ENCODE measurements around the gene TRPV3. TPM values are rescaled to one million over a fixed set of nuclear protein-coding genes. Genes with fewer than 3 reads are reported as not detected.
A peak's percentile ranks its signal among the peaks of the same experiment; 100 is the strongest.

The TRPV3 gene
- total RNA-seq, 4 donors from 2014 or later, result 4.2 to 21.4 (median 9.7) TPM

DNA sequence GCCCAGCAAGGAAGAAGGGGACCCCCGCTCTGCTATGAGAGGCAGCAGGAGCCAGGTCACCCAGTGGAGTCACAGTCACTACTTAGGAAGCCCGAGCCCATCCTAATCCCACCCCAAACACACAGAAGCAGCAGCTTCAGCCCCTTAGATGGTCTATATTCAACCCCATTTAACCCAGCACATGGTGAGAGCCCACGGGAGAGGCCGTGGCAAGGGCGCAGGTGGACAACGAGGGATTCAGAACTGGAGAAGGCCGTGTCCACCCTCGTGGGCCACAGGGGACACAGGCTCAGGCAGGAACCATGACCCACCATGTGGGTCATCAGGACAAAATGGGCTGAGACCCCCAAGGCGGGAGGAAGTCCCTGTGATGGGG, 1.6 kb upstream of the TRPV3 start:
- Histone ChIP-seq H3K36me3 (no peaks in the 10 kb centered on the region), H3K27ac (no peak overlapping the region), H3K9me3 (no peaks in the 10 kb centered on the region), H3K4me3 (no peak overlapping the region), H3K4me1 (peaks cover 0 to 18% (median 5%) of the 10 kb centered on the region in 4 donors), H3K27me3 (no peaks in the 10 kb centered on the region)
- DNase-seq (ENCODE audit: low spot score in 2 of 2), result no peak
- 84 to 92% methylated on average over 9 of the region's 9 CpGs for WGBS, 2 donors
- no peak for TF ChIP-seq EP300 (IDR thresholded peaks at IDR 0.05)
- TF ChIP-seq CTCF (IDR thresholded peaks at IDR 0.05), result no peak
- no peak for TF ChIP-seq POLR2A (IDR thresholded peaks at IDR 0.05)

DNA sequence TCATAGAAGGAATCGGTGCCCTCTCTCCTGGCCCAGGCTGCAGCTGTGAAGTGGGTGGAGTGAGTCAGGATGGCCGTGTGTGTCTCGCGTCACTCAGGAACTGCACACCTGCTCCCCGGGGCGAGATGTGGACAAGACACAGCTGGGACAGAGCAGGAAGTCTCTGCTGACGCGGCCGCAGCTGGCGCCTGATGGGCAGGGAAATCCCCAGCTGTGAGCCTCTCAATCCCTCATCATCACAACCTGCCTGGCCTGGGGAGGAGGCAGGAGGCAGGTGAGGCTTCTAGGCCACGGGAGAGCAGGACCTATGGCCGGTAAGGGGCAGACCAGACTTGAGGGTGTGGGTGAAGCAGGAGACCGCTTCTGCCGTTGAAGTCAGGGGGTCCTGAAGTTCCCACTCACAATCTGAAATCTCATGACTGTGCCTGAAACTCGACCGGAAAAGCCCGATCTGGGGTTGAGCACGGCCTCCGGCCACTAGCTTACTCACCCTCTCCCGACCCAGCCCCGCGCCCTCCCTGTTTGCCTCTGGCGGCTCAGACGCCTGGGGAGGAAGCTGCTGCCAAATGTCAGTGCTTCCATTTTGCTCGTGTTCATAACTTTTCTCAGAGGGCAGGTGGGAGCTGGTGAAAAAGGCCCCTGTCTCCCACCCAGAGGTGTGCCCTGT, 1.1 kb upstream of the TRPV3 start:
- no peak for TF ChIP-seq EP300 (IDR thresholded peaks at IDR 0.05)
- no peak for TF ChIP-seq CTCF (IDR thresholded peaks at IDR 0.05)
- TF ChIP-seq POLR2A (IDR thresholded peaks at IDR 0.05), result no peak
- no peaks in the 10 kb centered on the region for H3K27me3 ChIP-seq
- no peak for DNase-seq (ENCODE audit: low spot score in 2 of 2)
- peak overlapping the region in 1 of 4 donors; percentile 56 for H3K27ac ChIP-seq
- no peak overlapping the region for H3K4me3 ChIP-seq
- peaks cover 0 to 18% (median 5%) of the 10 kb centered on the region in 4 donors for H3K4me1 ChIP-seq
- WGBS, 2 donors, result 43 to 58% methylated on average over 14 to 24 of the region's 25 CpGs
- no peaks in the 10 kb centered on the region for H3K36me3 ChIP-seq
- H3K9me3 ChIP-seq, result no peaks in the 10 kb centered on the region

- no peak for TF ChIP-seq POLR2A (IDR thresholded peaks at IDR 0.05)
- no peak for TF ChIP-seq CTCF (IDR thresholded peaks at IDR 0.05)
- no peak for TF ChIP-seq EP300 (IDR thresholded peaks at IDR 0.05)
- 56 to 71% methylated on average over 10 to 15 of the region's 15 CpGs for WGBS, 2 donors
- no peaks in the 10 kb centered on the region for H3K36me3 ChIP-seq
- no peak overlapping the region for H3K27ac ChIP-seq
- no peaks in the 10 kb centered on the region for H3K27me3 ChIP-seq
- H3K4me1 ChIP-seq, result peaks cover 0 to 9% (median 4%) of the 10 kb centered on the region in 4 donors
- H3K9me3 ChIP-seq, result no peaks in the 10 kb centered on the region
- H3K4me3 ChIP-seq, result no peak overlapping the region
- DNase-seq (ENCODE audit: low spot score in 2 of 2), result no peak
These were observed 470 bp downstream of the TRPV3 start for GRCh38 chr17:3556916-3557767.

DNA sequence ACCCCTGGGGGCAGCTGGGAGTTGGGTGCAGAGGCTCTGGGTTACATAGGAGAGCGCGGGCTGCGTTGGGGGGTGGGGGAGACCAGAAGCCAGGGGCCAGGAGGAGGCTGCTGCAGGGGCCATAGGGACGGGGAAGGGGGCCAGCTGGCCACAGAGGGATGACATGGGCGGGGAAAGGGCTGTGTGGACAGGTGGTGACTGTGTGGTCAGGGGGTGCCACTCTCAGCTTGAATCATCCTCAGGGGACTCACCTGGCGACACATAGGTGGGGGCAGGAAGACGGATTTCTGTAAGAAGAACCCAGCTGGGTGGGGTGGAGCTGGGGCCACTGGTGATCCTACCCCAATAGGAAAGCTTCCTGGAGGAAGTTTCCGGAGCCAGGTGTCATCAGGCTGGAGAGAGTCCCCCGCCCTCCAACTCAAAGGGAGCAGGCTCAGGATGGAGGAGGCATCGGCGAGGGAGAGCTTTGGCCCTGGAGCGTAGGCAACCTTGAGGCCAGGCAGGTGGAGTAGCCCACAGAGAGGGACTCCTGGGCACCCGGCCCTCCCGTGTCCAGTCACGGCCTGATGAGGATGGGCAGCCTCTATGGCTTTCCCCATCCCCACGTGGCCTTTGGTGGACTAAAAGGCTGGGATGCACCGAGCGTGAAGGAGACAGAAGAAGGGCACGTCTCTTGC, 1.2 kb downstream of the TRPV3 start:
- H3K27me3 ChIP-seq, result no peaks in the 10 kb centered on the region
- no peaks in the 10 kb centered on the region for H3K36me3 ChIP-seq
- WGBS, 2 donors, result 87 to 97% methylated on average over 18 to 19 of the region's 19 CpGs
- peaks cover 0 to 9% (median 4%) of the 10 kb centered on the region in 4 donors for H3K4me1 ChIP-seq
- no peaks in the 10 kb centered on the region for H3K9me3 ChIP-seq
- TF ChIP-seq CTCF (IDR thresholded peaks at IDR 0.05) (no peak), EP300 (IDR thresholded peaks at IDR 0.05) (no peak), POLR2A (IDR thresholded peaks at IDR 0.05) (no peak)
- H3K4me3 ChIP-seq, result no peak overlapping the region
- H3K27ac ChIP-seq, result no peak overlapping the region
- DNase-seq (ENCODE audit: low spot score in 2 of 2), result no peak
